Coronary artery (tissue), 2 donors: ENCODE data around the gene AP2A2.

Experiments
- DNase-seq: peaks from one replicate; pipeline ENCODE4 v3.0.0-alpha.2; 2017; ENCODE audit warnings: low spot score
- H3K27ac ChIP-seq, 2 donors: fragments of 200-600 bp; sonication (generic); one replicate each; pipeline ENCODE4 v1.5.1; 2016 to 2019
- H3K4me3 ChIP-seq: fragments of 200-600 bp; sonication (generic); 2 replicates; pipeline ENCODE4 v1.5.1; 2016; ENCODE audit warnings: mild to moderate bottlenecking, moderate library complexity
- TF ChIP-seq, protein P1 (sequence below): fragments of 200-600 bp; sonication (generic); IDR thresholded peaks from one replicate; pipeline ENCODE4 v1.5.1; 2019; ENCODE audit warnings: antibody characterized with exemption

Gene AP2A2

DNA sequence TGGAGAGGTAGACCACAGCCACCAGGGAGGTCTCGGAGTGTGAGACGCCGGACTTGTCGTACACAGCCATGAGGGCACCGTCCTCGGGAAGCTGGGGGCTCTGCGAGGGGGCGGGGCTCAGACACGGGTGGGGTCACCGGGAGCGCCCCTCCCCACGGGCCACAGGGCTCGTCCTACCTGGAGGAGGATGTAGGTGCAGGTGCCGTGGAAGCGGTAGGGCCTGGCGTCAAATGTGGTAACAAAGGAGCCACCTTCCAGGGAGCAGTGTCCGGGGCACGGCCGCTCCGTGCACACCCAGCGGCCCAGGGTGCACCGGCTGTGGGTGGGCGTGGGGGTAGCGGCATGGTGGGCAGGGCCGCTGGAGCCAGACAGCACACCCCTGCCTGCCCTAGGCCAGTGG, 103.4 kb downstream of the AP2A2 start:
- TF ChIP-seq, protein P1, sequence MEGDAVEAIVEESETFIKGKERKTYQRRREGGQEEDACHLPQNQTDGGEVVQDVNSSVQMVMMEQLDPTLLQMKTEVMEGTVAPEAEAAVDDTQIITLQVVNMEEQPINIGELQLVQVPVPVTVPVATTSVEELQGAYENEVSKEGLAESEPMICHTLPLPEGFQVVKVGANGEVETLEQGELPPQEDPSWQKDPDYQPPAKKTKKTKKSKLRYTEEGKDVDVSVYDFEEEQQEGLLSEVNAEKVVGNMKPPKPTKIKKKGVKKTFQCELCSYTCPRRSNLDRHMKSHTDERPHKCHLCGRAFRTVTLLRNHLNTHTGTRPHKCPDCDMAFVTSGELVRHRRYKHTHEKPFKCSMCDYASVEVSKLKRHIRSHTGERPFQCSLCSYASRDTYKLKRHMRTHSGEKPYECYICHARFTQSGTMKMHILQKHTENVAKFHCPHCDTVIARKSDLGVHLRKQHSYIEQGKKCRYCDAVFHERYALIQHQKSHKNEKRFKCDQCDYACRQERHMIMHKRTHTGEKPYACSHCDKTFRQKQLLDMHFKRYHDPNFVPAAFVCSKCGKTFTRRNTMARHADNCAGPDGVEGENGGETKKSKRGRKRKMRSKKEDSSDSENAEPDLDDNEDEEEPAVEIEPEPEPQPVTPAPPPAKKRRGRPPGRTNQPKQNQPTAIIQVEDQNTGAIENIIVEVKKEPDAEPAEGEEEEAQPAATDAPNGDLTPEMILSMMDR, result no peak
- DNase-seq, result no peak
- no peak overlapping the region for H3K4me3 ChIP-seq
- no peak overlapping the region for H3K27ac ChIP-seq

DNA sequence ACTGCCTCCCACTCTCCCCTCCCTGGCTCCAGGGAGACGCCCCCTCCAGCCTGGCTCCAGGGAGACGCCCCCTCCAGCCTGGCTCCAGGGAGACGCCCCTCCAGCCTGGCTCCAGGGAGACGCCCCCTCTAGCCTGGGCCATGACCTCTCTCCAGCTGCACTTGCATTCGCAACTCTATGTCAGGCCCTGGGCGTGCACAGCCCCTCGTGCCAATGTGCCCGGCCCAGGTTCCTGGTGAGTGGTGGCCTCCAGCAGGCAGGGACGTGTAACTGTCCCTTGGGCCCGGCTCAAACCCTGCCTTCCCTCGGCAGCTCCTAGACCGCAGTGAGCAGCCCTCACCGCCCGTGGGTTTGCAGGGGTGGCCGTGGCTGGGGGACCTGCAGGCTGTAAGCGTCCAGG, 104.0 kb downstream of the AP2A2 start:
- no peak overlapping the region for H3K4me3 ChIP-seq
- TF ChIP-seq, protein P1, result no peak
- no peak overlapping the region for H3K27ac ChIP-seq
- no peak for DNase-seq

DNA sequence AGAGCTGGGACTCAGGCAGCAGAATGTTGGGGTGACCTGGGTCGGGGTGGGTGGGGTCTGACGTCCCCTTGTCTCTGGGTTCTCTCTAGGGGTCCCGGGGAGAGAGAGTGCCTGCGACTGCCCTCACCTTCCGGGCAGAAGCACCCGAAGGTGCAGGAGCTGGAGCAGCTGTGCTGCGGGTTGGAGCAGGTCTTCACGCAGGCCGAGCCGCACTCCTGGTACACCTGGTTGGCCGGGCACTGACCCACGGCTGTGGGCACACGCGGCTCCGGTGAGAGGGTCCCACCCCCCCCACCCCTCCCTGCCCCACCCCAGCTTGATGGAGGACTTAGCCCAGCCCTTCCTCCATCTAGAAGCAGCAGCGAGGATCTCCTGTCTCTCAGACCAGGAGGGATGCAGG, 104.4 kb downstream of the AP2A2 start:
- Histone ChIP-seq H3K4me3 (no peak overlapping the region), H3K27ac (no peak overlapping the region)
- TF ChIP-seq, protein P1, result no peak
- no peak for DNase-seq

DNA sequence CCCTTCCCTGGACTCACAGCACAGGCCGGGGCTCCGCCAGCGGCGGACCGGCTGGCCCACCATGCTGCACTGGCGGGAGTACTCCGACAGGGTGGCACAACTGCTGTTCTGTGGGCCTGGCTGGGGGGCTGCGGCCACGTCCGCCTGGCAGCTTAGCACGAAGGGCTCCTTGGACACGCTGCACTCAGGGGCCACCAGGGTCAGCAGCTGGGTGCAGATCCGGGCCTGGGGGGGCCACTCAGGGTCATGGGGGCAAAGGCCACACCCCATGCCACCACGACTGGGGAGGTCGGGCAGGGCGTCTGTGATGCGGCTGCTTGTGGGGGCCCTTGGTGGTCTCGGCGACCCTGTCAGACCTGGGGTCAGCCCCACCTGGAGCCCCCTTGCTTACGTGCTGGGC, 104.9 kb downstream of the AP2A2 start:
- H3K4me3 ChIP-seq, result no peak overlapping the region
- no peak overlapping the region for H3K27ac ChIP-seq
- TF ChIP-seq, protein P1, result no peak
- DNase-seq, result no peak

DNA sequence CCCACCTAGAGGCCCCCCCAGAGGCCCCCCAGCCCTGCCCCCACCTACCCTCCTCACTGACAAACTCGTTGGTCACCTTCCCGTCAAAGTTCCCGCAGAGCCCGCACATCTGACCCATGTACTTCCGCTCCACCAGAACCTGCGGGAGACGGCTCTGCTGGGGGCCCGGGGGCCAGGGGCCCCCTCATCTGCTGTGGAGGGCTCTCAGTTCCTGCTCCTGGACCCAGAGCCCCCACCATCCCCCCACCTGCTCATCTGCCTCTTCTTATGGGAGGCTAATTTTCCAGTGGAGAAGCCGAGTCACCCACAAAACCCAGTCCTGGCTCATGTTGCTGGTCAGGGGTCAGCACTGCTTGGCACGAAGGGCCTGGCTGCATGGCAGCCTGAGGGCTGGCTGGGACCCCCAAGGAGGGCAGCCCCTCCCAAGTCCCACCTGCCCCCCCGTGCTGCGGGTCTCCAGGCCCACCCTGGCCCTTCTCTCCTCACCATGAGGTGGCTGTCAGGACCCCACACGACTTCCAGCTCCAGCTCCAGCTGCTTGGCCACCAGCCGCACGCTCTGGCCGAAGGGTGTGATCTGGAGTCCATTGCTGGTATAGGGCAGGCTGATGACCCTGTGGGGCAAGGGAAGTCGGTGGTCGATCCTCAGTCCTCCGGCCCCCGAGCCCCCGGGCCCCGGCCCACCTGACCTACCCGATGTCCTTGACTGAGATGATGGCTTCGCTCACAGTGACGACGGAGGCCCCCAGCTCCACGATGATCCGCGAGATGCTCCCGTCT, 105.6 kb downstream of the AP2A2 start:
- TF ChIP-seq, protein P1, result no peak
- Histone ChIP-seq H3K27ac (no peak overlapping the region), H3K4me3 (no peak overlapping the region)
- no peak for DNase-seq

DNA sequence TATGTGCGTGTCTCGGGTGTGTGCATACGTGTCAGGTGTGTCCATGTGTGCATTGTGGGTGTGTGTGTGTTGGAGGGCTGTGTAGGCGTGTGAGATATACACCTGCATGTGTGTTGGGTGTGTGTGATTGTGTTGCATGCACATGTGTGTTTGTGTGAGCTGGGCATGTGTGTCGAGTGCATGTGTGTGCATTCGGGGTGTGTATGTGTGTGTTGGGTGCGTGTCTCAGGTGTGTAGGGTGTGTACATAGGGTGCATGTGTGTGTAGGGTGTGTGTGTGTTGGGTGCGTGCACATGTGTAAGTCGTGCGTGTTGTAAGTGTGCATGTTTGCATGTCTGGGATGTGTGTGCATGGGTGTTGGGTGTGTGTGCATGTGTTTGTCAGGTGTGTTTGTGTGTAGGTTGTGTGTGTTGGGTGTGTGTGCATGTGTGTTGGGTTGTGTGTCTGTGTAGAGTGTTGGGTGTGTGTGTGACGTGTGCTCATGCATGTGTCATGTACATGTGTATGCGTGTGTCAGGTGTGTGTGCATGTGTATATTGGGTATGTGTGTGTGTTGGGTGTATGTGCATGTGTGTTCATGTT, 106.7 kb downstream of the AP2A2 start:
- no peak overlapping the region for H3K4me3 ChIP-seq
- no peak overlapping the region for H3K27ac ChIP-seq
- DNase-seq, result no peak
- TF ChIP-seq, protein P1, result no peak
